GM23338 (cell line): ENCODE measurements around the gene C19orf25. TPM values are rescaled to one million over a fixed set of nuclear protein-coding genes. Genes with fewer than 3 reads are reported as not detected.

ENCODE experiments used
- ATAC-seq: fragments of 200-7000 bp; cut with Tn5 transposase; 3 replicates; pipeline ENCODE4 v1.9.1; 2020
- DNase-seq: peaks from one replicate; pipeline ENCODE4 v3.0.0-alpha.2; 2015; ENCODE audit warnings: low spot score
- H2AFZ ChIP-seq: fragments of 200-600 bp; sonication (generic); 2 replicates; pipeline ENCODE4 v1.8.0; 2016; ENCODE audit warnings: antibody characterized with exemption, mild to moderate bottlenecking, moderate library complexity
- H3F3A ChIP-seq: fragments of 200-600 bp; sonication (generic); replicated peaks from 2 replicates; pipeline ENCODE4 v1.8.0; 2017; ENCODE audit warnings: antibody characterized with exemption, mixed run types, low read depth
- H3K27ac ChIP-seq: fragments of 200-600 bp; sonication (generic); 2 replicates; pipeline ENCODE4 v1.6.1; 2016; ENCODE audit warnings: low read depth
- H3K27me3 ChIP-seq: fragments of 200-600 bp; sonication (generic); 2 replicates; pipeline ENCODE4 v1.8.0; 2016; ENCODE audit warnings: mild to moderate bottlenecking, mixed run types, moderate library complexity; ENCODE audit not compliant: insufficient read depth
- H3K36me3 ChIP-seq: fragments of 200-600 bp; sonication (generic); 2 replicates; pipeline ENCODE4 v1.8.0; 2016; ENCODE audit warnings: mild to moderate bottlenecking; ENCODE audit not compliant: insufficient read depth
- H3K4me1 ChIP-seq: fragments of 200-600 bp; sonication (generic); 2 replicates; pipeline ENCODE4 v1.8.0; 2016; ENCODE audit warnings: mild to moderate bottlenecking, moderate library complexity; ENCODE audit not compliant: insufficient read depth
- H3K4me2 ChIP-seq: fragments of 200-600 bp; sonication (generic); 2 replicates; pipeline ENCODE4 v1.7.1; 2017; ENCODE audit warnings: mixed run types
- H3K4me3 ChIP-seq: fragments of 200-600 bp; sonication (generic); 2 replicates; pipeline ENCODE4 v1.6.1; 2016; ENCODE audit warnings: mixed run types
- H3K79me2 ChIP-seq: fragments of 200-600 bp; sonication (generic); replicated peaks from 2 replicates; pipeline ENCODE4 v1.8.0; 2017; ENCODE audit warnings: mild to moderate bottlenecking; ENCODE audit not compliant: insufficient read depth
- H3K9me2 ChIP-seq: fragments of 200-600 bp; sonication (generic); 2 replicates; pipeline ENCODE4 v1.8.0; 2017; ENCODE audit not compliant: insufficient read depth
- H4K20me1 ChIP-seq: fragments of 200-600 bp; sonication (generic); replicated peaks from 2 replicates; pipeline ENCODE4 v1.8.0; 2017; ENCODE audit warnings: mild to moderate bottlenecking; ENCODE audit not compliant: insufficient read depth
- H3K27ac Mint-ChIP-seq: 2 replicates; pipeline ENCODE4 v1.8.0; 2020; ENCODE audit warnings: inconsistent platforms, mild to moderate bottlenecking, moderate library complexity, mixed read lengths
- H3K27me3 Mint-ChIP-seq: 3 replicates; pipeline ENCODE4 v1.8.0; 2022; ENCODE audit warnings: low read depth, mild to moderate bottlenecking, moderate library complexity, mixed read lengths, inconsistent platforms; ENCODE audit not compliant: insufficient read depth, poor library complexity
- H3K36me3 Mint-ChIP-seq: 3 replicates; pipeline ENCODE4 v1.8.0; 2021; ENCODE audit warnings: low read depth, mild to moderate bottlenecking, inconsistent platforms, moderate library complexity, mixed read lengths
- H3K4me1 Mint-ChIP-seq: 3 replicates; pipeline ENCODE4 v1.8.0; 2020; ENCODE audit warnings: mild to moderate bottlenecking, inconsistent platforms, mixed read lengths
- H3K4me3 Mint-ChIP-seq: 3 replicates; pipeline ENCODE4 v1.8.0; 2021; ENCODE audit warnings: moderate library complexity, mild to moderate bottlenecking, inconsistent platforms, mixed read lengths
- H3K9me3 Mint-ChIP-seq: 3 replicates; pipeline ENCODE4 v1.8.0; 2020; ENCODE audit warnings: moderate library complexity, mild to moderate bottlenecking, inconsistent platforms, mixed read lengths
- CREB1 ChIP-seq: fragments of 250-450 bp; sonication (Bioruptor Pico); IDR thresholded peaks from 2 replicates; pipeline ENCODE4 v1.5.0; 2020; ENCODE audit warnings: low read depth, mild to moderate bottlenecking, moderate library complexity
- ETS1 ChIP-seq: IDR thresholded peaks from 2 replicates; pipeline ENCODE4 v1.6.1; 2016; ENCODE audit warnings: antibody characterized with exemption
- JUNB ChIP-seq: IDR thresholded peaks from one replicate; pipeline ENCODE4 v1.6.1; 2016; ENCODE audit warnings: antibody characterized with exemption; ENCODE audit not compliant: unreplicated experiment
- POLR2AphosphoS5 ChIP-seq: IDR thresholded peaks from 2 replicates; pipeline ENCODE4 v1.6.1; 2016; ENCODE audit warnings: antibody characterized with exemption, low read depth
- REST ChIP-seq: IDR thresholded peaks from one replicate; pipeline ENCODE4 v1.6.1; 2018; ENCODE audit warnings: antibody characterized with exemption; ENCODE audit not compliant: unreplicated experiment
- ZNF331 ChIP-seq: fragments of 250-450 bp; sonication (Bioruptor Pico); IDR thresholded peaks from 2 replicates; pipeline ENCODE4 v1.5.0; 2020; ENCODE audit warnings: low read depth, mild to moderate bottlenecking, moderate library complexity
- polyA plus RNA-seq: library from polyadenylated mRNA; unstranded; fragments of >200 nt; fragmentation: Nextera tagmentation; extraction: Ambion mirVana; gene quantifications from 2 replicates; pipeline ENCODE4 v1.2.1, GENCODE V29; 2016
- total RNA-seq: library from RNA; depleted of rRNA; stranded (reverse); fragments of >200 nt; shearing (Covaris generic); gene quantifications from 2 replicates; pipeline ENCODE4 v1.2.3, GENCODE V29; 2014
- TF ChIP-seq, protein P1 (sequence below), 2 experiments: fragments of 200-600 bp in 1 of 2; sonication (generic) in 1 of 2; conservative IDR thresholded peaks; 2 replicates each; pipeline versions ENCODE4 v1.5.1 to v1.6.1; 2016 to 2017; ENCODE audit warnings: antibody characterized with exemption in 2 of 2, low read depth in 2 of 2, mild to moderate bottlenecking in 2 of 2, moderate library complexity in 1 of 2

Gene C19orf25
- total and polyA plus RNA-seq, 2 experiments from 2014 or later = 43.5 to 61.1 TPM

- peaks cover 14% of the 10 kb centered on the region for H3K27me3 ChIP-seq
- TF ChIP-seq JUNB (no peak), POLR2AphosphoS5 (peak; percentile 85)
- peaks cover 24% of the 10 kb centered on the region for H3K27me3 Mint-ChIP-seq
- H3K9me3 Mint-ChIP-seq = no peaks in the 10 kb centered on the region
- peak within 1 kb of the TSS; percentile 97 for H3K27ac Mint-ChIP-seq
- H3K4me2 ChIP-seq = peak within 1 kb of the TSS; percentile 97
- H3K4me1 ChIP-seq = 0 out of 2 replicates have a peak, but pooled peaks cover 4% of the 10 kb centered on the region
- no peaks in the 10 kb centered on the region for H3K36me3 Mint-ChIP-seq
- peak within 1 kb of the TSS; percentile 98 for H2AFZ ChIP-seq
- no peak within 1 kb of the TSS for H3K27ac ChIP-seq
- no peaks in the 10 kb centered on the region for H3K9me2 ChIP-seq
- ATAC-seq (peak; percentile 4), DNase-seq (no peak)
- peak within 1 kb of the TSS; percentile 92 for H3K4me3 ChIP-seq
- no peaks in the 10 kb centered on the region for H3K36me3 ChIP-seq
- peaks cover 6% of the 10 kb centered on the region for H3K4me1 Mint-ChIP-seq
- H3F3A ChIP-seq = no peaks in the 10 kb centered on the region
- H4K20me1 ChIP-seq = no peaks in the 10 kb centered on the region
- no peaks in the 10 kb centered on the region for H3K79me2 ChIP-seq
- H3K4me3 Mint-ChIP-seq = peak within 1 kb of the TSS; percentile 88
These were observed 12.3 kb upstream of the C19orf25 start, which contains the start of gene REEP6 for GRCh38 chr19:1491114-1491848. Gene REEP6, plus strand, starts transcription at chr19:1491181. Its CDS starts 89 bp downstream, at chr19:1491270.

DNA sequence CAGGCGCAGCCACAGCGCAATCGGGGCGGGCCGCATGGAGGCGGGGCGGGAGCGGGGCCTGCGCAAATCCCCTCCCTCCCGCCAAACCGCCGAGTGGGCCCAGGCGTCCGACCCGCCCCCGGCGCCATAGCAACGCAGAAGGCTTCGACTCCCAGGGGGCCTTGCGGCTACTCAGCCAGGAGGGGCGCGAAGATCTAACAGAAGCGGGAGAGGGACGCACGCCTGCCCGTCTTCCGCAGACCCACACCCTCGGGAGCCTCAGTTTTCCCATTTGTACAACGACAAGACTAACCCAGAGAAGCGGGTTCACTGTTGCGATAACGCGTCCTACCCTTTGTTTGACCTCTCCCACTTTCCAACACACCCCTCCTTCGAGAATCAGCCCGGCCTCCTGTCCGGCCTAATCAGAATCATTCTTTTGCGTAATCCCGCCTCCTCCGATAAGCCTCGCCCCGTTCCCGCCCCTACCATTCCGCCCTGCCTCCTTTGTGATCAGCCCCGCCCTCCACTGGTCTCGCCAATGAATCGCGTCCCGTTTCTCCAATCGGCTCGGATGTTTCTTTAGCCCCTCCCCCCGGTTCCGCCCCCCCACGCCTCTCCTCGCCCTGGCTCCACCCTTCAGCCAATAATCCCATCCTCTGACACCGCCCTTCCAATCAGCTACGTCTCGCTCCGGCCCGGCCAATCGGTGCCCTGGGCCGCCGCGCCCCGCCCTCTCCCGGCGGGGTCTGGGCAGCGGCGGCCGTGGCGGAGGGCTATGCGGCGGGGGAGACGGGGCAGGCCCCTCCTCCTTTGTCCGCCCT is 11.5 kb upstream of the C19orf25 start, which contains the start of gene PCSK4:
TSS of gene PCSK4 (minus strand) at position 40 of the 803 bp plus-strand sequence. CDS start at position 36, 4 bp downstream.
- Histone ChIP-seq H3F3A (no peaks in the 10 kb centered on the region), H3K27ac (no peak within 1 kb of the TSS), H3K79me2 (no peaks in the 10 kb centered on the region), H3K4me1 (0 out of 2 replicates have a peak, but pooled peaks cover 4% of the 10 kb centered on the region), H3K9me2 (no peaks in the 10 kb centered on the region), H3K27me3 (peaks cover 14% of the 10 kb centered on the region), H4K20me1 (no peaks in the 10 kb centered on the region), H2AFZ (peak within 1 kb of the TSS; percentile 98), H3K36me3 (no peaks in the 10 kb centered on the region), H3K4me2 (peak within 1 kb of the TSS; percentile 97), H3K4me3 (peak within 1 kb of the TSS; percentile 92)
- peak; percentile 99 for DNase-seq
- Mint-ChIP-seq H3K27me3 (peaks cover 25% of the 10 kb centered on the region), H3K36me3 (no peaks in the 10 kb centered on the region), H3K9me3 (no peaks in the 10 kb centered on the region), H3K4me3 (peak within 1 kb of the TSS; percentile 88), H3K4me1 (peaks cover 6% of the 10 kb centered on the region), H3K27ac (peak within 1 kb of the TSS; percentile 97)
- TF ChIP-seq ZNF331 (CRISPR knock-in tag) (no peak), POLR2AphosphoS5 (peak; percentile 20; the same call in 1 of the 2 replicates), CREB1 (peak; percentile 70), ETS1 (no peak), REST (no peak)
- TF ChIP-seq, protein P1, sequence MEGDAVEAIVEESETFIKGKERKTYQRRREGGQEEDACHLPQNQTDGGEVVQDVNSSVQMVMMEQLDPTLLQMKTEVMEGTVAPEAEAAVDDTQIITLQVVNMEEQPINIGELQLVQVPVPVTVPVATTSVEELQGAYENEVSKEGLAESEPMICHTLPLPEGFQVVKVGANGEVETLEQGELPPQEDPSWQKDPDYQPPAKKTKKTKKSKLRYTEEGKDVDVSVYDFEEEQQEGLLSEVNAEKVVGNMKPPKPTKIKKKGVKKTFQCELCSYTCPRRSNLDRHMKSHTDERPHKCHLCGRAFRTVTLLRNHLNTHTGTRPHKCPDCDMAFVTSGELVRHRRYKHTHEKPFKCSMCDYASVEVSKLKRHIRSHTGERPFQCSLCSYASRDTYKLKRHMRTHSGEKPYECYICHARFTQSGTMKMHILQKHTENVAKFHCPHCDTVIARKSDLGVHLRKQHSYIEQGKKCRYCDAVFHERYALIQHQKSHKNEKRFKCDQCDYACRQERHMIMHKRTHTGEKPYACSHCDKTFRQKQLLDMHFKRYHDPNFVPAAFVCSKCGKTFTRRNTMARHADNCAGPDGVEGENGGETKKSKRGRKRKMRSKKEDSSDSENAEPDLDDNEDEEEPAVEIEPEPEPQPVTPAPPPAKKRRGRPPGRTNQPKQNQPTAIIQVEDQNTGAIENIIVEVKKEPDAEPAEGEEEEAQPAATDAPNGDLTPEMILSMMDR (conservative IDR thresholded peaks at IDR 0.05; ENCODE audit: low read depth in 2 of 2) = no peak
- peak; percentile 85 for ATAC-seq
